HG02642 (cell line): ENCODE results near the gene NFIA.
"Not testable (repeated sequence)": the region's sequence is repeated elsewhere in the genome, so short reads cannot be mapped to it uniquely, and the experiment has no call there.

Source experiments
- ATAC-seq: cut with Tn5 transposase; IDR thresholded peaks from one replicate; pipeline ENCODE4 v1.9.1; 2021; ENCODE audit warnings: mild to moderate bottlenecking; ENCODE audit not compliant: unreplicated experiment, poor library complexity

The NFIA gene

GRCh38 chr1:61263905-61264824 is 181.8 kb downstream of the NFIA start:
- ATAC-seq, result no peak

GRCh38 chr1:61264825-61265242 is 182.5 kb downstream of the NFIA start:
- no peak for ATAC-seq

- no peak for ATAC-seq
These were observed 183.3 kb downstream of the NFIA start for GRCh38 chr1:61265665-61266064.

- no peak for ATAC-seq
These were observed 184.4 kb downstream of the NFIA start for GRCh38 chr1:61266738-61267137.

- no peak for ATAC-seq
These were observed 186.3 kb downstream of the NFIA start for GRCh38 chr1:61268546-61269240.

GRCh38 chr1:61269602-61270001 is 187.2 kb downstream of the NFIA start:
- ATAC-seq, result no peak

- no peak for ATAC-seq
These were observed 187.7 kb downstream of the NFIA start for GRCh38 chr1:61270107-61270506.

GRCh38 chr1:61270761-61271411 is 188.5 kb downstream of the NFIA start:
- no peak for ATAC-seq

GRCh38 chr1:61271412-61271789 is 189.0 kb downstream of the NFIA start:
- no peak for ATAC-seq

GRCh38 chr1:61273167-61273705 is 190.9 kb downstream of the NFIA start:
- ATAC-seq, result no peak

- ATAC-seq, result no peak
These were observed 191.5 kb downstream of the NFIA start for GRCh38 chr1:61273861-61274260.

GRCh38 chr1:61274939-61275338 is 192.6 kb downstream of the NFIA start:
- ATAC-seq, result no peak

GRCh38 chr1:61276246-61276645 is 193.9 kb downstream of the NFIA start:
- ATAC-seq, result no peak

GRCh38 chr1:61277121-61277690 is 194.8 kb downstream of the NFIA start:
- no peak for ATAC-seq

- ATAC-seq, result not testable (repeated sequence)
These were observed 196.1 kb downstream of the NFIA start for GRCh38 chr1:61278503-61278902.

GRCh38 chr1:61278966-61279365 is 196.6 kb downstream of the NFIA start:
- no peak for ATAC-seq

- no peak for ATAC-seq
These were observed 197.2 kb downstream of the NFIA start for GRCh38 chr1:61279570-61279969.

GRCh38 chr1:61280452-61280851 is 198.1 kb downstream of the NFIA start:
- ATAC-seq, result no peak

- no peak for ATAC-seq
These were observed 200.0 kb downstream of the NFIA start for GRCh38 chr1:61282387-61282786.

- ATAC-seq, result no peak
These were observed 202.0 kb downstream of the NFIA start for GRCh38 chr1:61284248-61284854.
